Dermis microvascular lymphatic vessel endothelial cell (primary cell): ENCODE data around the gene CHST8. TPM values are rescaled to one million over a fixed set of nuclear protein-coding genes. Genes with fewer than 3 reads are reported as not detected.
"Not testable (repeated sequence)": the region's sequence is repeated elsewhere in the genome, so short reads cannot be mapped to it uniquely, and the experiment has no call there.

Source experiments
- DNase-seq, 2 donors: peaks; one replicate each; pipeline versions ENCODE4 v3.0.0 to v3.0.0-alpha.2; 2010; ENCODE audit warnings: low read depth in 2 of 2
- total RNA-seq: library from RNA; depleted of rRNA; stranded (reverse); fragments of >200 nt; gene quantifications from 2 replicates; pipeline ENCODE4 v1.2.1, GENCODE V29; 2014

Gene CHST8, protein sequence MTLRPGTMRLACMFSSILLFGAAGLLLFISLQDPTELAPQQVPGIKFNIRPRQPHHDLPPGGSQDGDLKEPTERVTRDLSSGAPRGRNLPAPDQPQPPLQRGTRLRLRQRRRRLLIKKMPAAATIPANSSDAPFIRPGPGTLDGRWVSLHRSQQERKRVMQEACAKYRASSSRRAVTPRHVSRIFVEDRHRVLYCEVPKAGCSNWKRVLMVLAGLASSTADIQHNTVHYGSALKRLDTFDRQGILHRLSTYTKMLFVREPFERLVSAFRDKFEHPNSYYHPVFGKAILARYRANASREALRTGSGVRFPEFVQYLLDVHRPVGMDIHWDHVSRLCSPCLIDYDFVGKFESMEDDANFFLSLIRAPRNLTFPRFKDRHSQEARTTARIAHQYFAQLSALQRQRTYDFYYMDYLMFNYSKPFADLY
- under 0.01 TPM in 2 replicates for total RNA-seq

DNA sequence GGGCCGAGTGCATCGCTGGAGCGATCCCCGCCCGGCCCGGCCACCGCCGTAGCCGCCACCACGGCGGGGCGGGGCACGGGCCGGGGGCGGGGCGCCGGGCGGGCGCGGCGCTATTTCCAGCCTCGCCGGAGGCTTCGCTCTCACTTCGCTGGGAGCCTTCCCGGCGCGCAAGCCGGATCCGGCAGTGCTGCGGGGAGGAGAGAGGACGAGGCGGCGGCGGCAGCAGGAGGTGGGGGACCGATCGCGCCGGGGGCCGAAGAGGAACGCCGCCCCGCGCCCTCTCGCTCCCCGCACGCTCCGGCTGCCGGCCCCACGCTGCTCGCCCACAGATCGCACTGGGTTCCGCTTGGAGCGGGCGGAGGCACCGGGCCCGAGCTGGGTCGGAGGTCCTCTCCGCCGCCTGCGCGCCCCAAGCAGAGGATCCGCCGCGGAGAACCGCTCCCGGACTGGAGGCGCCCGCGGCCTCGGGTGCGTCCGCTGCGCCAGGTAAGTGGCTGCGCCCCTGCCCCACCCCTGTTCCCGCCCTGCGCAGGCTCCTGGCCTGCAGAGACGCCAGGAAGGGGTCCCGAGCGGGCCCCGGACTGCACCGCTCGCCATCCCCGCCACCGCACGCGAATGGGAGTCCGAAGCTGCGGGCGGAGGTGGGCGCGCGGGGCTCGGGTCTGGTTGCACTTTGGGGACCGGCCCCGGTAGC is at the start of gene CHST8:
Gene CHST8 (plus strand): TSS at position 143 of the 694 bp plus-strand sequence. CDS start 67,309 bp downstream, outside the sequence.
- DNase-seq, result peak; percentile 4 to 45

DNA sequence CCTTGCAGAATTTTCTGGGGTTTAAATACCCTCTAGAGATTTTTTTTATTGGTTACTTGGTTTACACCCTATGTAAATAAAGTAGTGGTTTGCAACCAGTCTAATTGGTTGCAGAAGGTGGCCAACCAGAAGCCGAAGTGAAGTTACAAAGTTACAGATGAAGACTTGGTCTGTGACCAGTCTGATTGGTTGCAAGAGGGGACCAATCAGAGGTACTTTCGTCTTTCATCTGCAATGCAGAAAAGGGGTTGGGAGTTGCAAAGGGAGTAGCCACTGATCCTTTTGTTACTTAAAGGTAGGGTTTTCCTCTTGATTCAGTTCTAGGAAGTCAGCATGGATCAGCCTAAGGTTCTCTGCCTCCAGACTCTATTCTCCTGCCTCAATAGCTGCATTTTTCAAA is 48.8 kb upstream of the CHST8 start:
- no peak for DNase-seq

DNA sequence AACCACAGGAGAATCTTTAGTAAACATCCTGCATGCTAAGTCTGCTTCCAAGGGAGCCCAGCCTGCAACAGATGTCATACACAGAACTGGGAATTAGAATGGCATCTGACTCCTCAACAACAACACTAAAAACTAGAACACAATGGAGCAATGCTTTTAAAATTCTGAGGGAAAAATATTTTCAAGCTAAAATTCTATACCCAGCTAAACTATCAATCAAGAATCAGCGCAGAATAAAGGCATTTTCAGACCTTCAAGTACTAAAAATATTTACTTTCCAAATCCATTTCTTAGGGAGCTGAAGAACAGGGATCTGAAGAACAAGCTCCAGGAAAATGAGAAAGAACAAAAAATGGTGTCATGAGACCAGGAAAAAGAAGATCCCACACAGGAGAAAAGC is 46.9 kb upstream of the CHST8 start:
- DNase-seq, result no peak

DNA sequence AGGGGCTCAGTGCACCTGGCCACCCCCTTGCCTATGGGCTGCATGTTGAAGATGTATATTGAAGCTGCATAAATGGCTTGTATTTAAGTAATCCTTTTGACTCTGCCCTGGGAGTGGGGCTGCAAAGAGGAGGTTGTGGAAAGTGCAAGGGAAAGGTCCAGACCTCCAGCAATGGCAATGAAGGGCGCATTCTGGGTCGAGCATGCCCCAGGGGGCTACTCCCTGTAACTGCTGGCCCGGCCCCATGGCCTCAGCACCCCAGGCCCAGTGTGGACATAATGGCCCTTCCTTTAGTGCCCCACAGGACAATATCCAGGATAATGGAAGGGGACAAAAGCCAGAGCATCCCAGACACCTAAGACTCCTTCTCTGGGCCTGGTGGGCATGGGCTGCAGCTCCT is 43.1 kb upstream of the CHST8 start:
- DNase-seq, result no peak

DNA sequence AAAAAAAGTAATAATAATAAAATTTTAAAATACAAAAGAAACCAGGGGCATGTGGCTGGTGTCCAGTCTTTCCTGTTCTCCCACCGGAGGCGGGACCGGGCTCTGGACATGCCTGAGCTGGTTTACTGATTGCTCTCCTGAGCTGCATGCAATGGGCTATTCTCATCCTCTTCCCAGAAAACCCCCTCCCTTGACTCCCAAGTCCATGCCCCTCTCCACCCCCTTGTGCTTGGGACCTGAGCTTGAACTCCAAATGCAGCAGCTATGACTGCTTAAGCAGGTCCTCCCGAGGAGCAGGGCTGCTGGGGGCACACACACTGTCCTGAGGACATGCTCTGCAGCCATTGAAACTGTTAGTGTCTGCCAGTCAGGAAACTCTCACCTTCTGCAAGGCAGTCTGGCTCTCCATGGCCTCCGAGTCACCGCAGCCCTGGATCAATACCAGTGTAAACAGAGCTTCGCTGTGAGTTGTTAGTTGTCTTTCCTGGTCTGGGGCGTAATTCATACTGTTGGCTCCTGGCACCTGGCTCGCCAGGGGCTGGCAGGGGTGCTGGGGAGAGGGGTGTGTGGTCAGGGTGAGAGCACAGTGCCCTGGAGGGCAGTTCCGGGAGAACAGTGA is 41.6 kb upstream of the CHST8 start:
- no peak for DNase-seq

DNA sequence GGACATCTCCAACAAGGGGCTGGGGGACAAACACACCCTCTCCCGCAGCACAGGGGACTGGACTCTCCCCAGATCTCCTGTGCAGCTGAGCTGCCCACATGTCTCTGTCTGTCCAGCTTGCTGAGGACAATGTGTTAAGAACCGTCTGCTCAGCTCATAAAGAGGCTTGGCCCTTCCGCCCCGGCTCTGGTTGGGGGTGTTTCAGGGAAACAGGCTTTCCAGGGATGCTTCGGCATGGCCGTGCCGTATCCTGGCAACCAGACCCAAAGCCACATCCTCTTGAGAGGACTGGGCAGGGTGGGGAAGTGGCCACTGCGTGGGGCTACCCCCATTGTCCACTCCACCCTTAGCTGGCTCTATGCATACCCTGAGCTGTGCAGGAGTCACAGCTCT is 41.1 kb upstream of the CHST8 start:
- DNase-seq, result no peak

DNA sequence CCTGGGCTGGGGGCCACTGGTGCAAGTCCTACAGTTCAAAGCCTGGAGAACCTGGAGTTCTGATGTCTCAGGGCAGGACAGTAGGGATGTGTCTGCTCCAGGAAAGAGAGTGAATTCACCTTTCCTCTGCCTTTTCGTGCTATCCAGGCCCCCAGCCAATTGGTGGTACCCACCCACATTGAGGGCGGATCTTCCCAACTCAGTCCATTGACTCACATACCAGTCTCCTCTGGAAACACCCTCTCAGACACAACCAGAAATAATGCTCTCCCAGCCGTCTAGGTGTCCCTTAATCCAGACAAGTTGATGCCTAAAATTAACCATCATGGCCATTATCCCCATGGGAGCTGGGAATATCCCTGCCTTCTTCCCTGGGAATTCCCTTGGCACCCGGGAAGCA is 38.8 kb upstream of the CHST8 start:
- DNase-seq, result no peak

DNA sequence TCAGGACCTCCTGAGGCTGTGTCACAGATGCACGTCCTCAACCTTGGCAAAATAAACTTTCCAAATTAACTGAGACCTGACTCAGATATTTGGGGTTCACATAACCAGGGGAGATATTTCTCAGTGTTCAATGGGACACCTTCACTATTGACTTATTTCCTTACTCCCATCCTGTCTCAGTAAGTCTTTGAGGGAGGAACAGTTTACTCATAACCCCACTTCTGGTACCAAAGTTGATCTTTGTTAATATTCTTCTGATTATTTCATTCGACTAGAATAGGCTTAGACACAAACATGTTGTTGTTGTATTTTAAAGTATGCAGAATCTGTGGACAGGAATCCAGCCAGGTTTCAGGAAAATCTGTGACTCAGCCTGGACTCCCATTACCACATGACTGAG is 34.6 kb upstream of the CHST8 start:
- DNase-seq, result no peak

DNA sequence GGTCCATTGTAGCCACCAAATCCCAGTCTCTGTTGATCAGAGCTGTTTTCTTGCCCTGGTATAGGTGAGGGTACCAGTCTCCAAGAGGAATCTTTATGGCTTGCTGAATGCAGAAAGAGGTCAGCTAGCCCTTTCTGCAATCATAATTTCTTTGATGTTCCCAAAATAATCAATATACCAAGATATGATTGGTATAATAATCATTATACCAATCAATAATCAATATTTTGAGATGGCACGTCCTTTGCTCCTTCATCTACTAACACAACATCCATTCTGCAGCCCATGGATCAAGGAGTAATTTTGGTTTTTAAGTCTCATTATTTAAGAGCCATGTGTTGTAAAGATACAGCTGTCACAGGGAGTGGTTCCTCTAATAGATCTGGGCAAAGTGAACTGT is 31.5 kb upstream of the CHST8 start:
- no peak for DNase-seq

DNA sequence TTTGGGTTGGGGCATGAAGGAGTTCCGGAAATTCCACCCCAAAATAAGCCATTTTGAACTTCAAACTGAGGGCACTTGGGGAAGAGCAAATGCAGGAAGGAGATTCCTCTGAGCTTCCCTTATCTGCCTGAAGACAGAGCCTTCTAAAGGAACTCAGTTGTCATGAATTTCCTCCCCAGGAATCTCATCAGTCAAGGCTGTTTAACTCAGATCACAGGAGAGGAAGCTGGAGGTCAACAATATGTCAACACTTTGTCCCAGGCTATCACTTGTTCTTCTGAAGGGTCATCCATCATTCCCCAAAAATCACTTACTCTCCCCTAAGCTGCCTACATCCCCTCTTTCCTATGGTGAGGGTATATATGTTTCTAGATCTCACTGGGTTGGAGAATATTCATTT is 26.0 kb upstream of the CHST8 start:
- no peak for DNase-seq

DNA sequence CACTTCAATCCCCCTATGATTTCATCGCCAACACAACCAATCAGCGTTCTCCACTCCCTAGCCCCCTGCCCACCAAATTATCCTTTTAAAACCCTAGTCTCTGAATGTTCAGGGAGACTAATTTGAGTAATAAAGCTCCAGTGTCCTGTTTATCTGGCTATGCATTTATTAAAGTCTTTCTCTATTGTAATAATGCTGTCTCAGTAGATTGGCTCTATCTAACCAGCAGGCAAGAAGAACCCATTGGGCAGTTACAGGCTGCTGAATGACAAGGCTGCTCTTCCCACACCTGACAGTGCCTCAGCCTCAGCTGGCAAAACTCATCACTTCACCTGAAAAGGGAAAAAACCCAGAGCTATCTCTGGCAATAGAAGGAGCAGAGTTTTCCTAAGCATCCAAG is 20.2 kb upstream of the CHST8 start:
- no peak for DNase-seq

DNA sequence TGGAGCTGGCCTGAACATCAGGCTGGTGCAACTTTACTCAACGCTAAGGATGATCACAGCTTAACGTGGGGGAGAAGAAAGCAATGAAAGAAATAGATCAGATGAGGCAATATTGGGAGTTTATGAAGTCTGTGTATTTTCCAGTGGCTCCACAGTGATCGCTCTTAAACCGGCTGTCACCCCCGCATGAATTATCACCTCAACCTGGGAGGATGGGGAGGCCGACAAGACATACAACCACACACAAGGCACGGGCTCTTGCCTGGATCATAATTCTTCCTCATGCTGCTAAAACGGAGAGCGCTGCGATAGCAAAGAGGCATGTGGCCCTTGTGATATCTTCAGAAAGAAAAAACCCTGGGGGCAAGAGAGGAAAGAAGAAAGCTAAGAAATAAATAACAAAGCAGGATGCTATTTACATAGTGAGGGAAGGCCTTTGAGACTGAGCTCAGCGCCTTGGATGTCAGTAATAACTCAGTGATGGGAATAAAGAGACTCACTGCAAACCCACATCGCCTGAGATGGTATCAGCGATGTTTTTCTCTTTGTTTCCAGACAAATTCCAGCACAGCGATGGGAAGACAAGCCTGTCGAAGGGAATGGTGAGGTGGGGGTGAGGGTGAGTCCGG is 19.1 kb upstream of the CHST8 start:
- DNase-seq, result no peak

DNA sequence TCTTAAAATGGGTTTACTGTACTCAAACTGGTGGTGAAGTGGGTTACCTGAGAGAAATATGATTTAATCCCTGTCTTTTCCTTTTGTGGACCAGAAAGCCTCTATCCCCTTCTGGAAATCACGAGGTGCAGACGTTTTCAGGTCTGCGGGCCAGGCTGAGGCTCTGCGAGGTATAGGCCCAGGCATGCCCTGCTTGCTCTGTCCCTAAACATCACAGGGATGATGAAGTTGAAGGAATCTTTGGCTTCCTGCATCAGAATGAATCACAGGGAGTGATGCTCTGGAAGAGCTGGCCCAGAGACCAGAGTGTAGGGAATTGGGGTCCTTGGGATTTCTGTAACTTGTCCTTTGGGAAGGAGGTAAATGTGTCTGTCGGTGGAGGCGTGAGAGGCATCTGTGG is 18.4 kb upstream of the CHST8 start:
- no peak for DNase-seq

DNA sequence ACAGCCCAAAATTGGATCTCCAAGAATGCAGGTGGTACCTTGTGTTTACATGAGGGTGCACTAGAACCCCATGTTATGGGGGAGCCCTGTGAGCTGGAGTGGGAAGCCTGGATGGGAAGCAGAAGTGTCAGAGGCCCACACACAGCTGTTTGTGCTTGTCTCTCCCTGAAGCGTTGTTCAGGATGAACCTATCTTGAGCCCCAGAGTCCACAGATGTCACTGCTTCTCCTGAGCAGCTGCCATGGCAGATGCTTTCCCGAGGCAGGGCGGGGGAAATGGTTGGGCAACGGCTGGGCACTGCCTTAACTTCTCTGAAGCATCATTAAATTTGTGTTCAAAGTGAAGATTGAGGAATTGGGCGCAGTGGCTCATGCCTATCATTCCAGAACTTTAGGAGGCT is 17.1 kb upstream of the CHST8 start:
- no peak for DNase-seq

DNA sequence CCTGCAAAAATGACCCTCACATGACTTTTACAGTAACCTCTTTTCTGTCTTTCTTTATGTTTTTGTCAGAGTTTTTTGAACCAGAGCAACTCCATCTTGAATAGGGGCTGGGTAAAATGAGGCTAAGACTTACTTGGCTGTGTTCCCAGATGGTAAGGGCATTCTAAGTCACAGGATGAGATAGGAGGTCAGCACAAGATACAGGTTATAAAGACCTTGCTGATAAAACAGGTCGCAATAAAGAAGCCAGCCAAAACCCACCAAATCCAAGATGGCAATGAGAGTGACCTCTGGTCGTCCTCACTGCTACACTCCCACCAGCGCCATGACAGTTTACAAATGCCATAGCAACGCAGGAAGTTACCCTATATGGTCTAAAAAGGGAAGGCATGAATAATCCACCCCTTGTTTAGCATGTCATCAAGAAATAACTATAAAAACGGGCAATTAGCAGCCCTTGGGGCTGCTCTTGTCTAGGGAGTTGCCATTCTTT is 15.9 kb upstream of the CHST8 start:
- DNase-seq, result not testable (repeated sequence)

DNA sequence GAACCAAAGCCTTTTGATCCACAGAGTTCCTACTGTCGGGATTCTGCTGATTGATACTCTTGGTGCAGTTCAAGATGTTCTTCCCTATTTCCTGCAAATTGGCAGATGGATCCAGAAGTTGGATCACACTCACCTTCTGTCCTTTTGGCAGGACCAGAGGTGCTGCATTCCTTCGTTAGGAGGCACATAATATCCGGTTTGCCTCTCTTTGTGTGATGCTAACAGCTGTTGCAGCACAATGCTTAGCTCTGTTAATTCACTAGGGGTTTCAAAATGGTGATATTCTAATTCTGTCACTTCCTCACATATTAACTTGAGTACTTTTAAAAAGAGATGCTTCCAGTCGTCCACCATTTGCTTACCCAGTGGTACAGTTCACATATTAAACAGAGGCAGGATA is 15.2 kb upstream of the CHST8 start:
- DNase-seq, result no peak

DNA sequence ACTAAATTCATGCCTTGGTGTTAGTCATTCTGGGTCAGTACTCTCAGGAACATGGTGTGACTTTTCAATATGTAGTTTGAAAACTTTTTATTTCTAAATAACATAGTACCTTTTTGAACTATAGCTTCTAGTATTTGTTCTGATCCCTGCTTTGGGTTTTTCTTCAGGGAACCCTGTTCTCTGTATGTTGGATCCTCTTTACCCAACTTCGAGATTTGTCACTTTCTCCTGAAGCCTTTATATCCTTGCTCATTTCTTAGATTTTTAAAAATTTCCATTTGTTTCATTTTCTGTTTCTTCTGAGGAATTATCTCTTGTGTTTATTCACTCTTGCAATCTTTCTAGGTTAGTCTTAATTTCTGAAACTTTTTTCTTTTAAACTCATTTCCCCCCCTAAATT is 12.4 kb upstream of the CHST8 start:
- DNase-seq, result no peak

DNA sequence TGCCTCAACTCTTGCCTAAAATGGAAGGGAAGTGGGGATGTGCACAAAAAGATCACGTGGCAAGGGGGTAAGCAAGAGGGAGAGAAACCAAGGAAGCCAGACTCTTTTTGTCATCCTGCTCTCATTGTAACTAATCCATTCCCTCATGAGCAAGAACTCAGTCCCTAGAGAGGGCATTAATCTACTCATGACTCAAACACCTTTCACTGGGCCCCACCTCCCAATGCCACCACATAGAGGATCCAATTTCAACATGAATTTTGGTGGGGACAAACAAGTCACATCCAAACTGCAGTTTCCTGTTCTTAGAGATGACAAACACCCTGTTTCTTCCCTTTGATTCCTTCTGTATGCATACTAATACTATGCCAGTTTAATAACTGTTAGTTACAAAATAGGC is 11.2 kb upstream of the CHST8 start:
- no peak for DNase-seq

DNA sequence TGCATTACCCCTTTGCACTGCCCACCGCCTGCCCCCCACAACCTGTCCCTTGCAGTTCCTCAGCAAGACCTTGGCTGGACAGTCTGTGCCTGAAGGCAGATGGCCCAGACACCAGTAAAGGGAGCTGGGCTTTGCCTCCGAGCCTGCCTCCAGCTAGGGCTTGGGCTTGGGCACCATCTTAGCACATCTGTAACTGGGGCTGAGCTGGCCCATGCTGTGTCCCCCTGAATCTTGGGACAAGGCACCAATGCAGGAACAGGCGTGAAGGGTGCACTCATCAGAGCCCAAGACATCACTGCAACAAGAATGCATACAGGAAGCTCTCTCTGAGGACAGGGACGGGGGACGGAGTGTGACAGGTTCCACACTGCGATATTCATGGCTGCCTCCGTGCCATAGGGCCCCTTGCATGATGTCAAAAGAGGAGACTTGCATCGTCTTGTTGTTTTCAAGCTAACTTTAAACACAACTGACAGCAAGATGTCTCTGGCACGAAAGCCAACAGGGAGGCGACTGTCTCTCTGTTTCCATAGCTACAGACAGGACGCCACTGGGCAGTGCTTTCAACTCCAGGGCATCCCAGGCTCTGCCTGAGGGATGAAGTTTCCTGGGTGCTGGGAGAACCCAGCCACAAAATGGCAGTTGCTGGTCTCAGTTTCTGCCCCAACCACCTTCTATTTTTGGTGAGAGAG is 8.7 kb upstream of the CHST8 start:
- no peak for DNase-seq

DNA sequence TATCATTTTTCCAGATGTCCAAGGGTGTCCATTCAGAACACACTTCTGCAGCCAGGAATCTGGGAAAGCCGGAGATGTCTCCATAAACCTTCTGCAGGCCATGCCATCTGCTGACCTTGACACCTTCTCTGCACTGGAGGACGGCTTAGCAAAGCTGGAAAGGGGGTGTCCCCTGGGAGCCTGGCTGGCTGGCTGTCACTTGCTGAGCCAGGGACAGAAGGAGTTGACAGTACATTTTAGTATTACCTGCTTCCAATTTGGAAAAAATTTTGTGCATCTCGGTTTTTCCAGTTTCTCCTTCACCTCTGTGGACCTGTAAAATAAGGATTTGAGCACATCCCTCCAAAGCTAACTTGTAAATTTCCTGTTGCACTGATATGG is 8.1 kb upstream of the CHST8 start:
- DNase-seq, result no peak

DNA sequence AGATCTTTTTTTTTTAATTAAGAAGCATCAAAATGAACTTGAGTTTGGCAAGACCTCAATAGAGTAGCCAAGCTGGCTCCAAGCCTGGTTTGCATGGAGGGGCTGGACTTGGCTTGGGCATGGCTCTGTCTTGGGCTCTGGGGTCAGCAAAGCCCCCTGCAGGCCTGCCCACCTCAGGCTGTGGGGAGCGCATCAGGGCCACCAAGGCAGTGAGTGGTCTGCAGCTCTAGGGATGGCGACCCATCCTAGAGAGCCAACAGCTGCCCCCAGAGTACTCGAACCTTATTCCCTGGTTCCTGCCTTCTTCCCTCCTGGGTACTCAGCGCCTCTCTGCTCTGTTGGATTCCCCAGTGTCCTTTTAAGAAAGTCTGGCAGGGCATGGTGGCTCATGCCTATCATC is 5.4 kb upstream of the CHST8 start:
- no peak for DNase-seq

DNA sequence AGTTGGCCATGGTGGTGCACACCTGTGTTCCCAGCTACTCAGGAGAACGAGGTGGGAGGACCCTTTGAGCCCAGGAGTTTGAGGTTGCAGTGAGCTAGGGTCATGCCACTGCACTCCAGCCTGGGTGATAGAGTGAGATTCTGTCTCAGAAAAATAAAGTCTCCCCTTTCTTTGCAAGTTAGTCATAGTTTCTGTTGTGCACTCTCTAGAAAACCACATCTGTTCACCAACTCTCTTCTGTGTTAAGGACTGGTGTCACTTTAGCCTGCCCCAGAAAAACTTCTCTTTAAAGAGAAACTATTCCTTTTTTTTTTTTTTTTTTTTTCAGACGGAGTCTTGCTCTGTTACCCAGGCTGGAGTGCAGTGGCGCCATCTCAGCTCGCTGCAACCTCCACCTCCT is 4.9 kb upstream of the CHST8 start:
- no peak for DNase-seq
